Activated CD8-positive, alpha-beta T cell treated with anti-CD3 and anti-CD28 coated beads for 36 hours (primary cell): ENCODE results near the gene ALG2. TPM values are rescaled to one million over a fixed set of nuclear protein-coding genes. Genes with fewer than 3 reads are reported as not detected.

Experiments used
- ATAC-seq: fragments of 200-7000 bp; cut with Tn5 transposase; one replicate; pipeline ENCODE4 v1.10.0; 2021; ENCODE audit warnings: mild to moderate bottlenecking, moderate library complexity
- CTCF ChIA-PET: fragments of 350-600 bp; sonication (Branson Sonifier 250); formaldehyde crosslinking; loops from one replicate; lab custom pipeline; 2021; ENCODE audit warnings: antibody characterized with exemption; lab: Charles Lee
- POLR2A ChIA-PET: fragments of 350-600 bp; sonication (Branson Sonifier 250); formaldehyde crosslinking; loops from one replicate; lab custom pipeline; 2021; ENCODE audit warnings: antibody characterized with exemption; lab: Charles Lee
- DNase-seq: peaks from one replicate; pipeline ENCODE4 v3.0.0-alpha.2; 2020
- H3K27ac Mint-ChIP-seq: one replicate; pipeline ENCODE4 v1.8.0; 2021; ENCODE audit warnings: mild to moderate bottlenecking, mixed read lengths
- H3K27me3 Mint-ChIP-seq: one replicate; pipeline ENCODE4 v1.8.0; 2021; ENCODE audit warnings: mixed read lengths
- H3K36me3 Mint-ChIP-seq: one replicate; pipeline ENCODE4 v1.8.0; 2021; ENCODE audit warnings: low read depth, mixed read lengths
- H3K4me1 Mint-ChIP-seq: one replicate; pipeline ENCODE4 v1.8.0; 2021; ENCODE audit warnings: low read depth, mixed read lengths
- H3K4me3 Mint-ChIP-seq: one replicate; pipeline ENCODE4 v1.8.0; 2021; ENCODE audit warnings: mild to moderate bottlenecking, moderate library complexity, mixed read lengths
- H3K9me3 Mint-ChIP-seq: one replicate; pipeline ENCODE4 v1.8.0; 2021; ENCODE audit warnings: mixed read lengths
- intact Hi-C: fragments of 100-400 bp; cut with micrococcal nuclease; formaldehyde crosslinking; loops from one replicate; pipeline ENCODE4 v1.10.0; 2022
- total RNA-seq, 2 experiments: library from RNA; stranded (reverse); gene quantifications; one replicate each; pipeline ENCODE4 v1.2.3, GENCODE V29; 2021
- TF ChIP-seq, protein P1 (sequence below): fragments of 200-600 bp; IDR thresholded peaks from one replicate; pipeline ENCODE4 v1.8.0; 2022; ENCODE audit warnings: antibody characterized with exemption, mild to moderate bottlenecking

The ALG2 gene
- total RNA-seq, 2 experiments from 2014 or later: 24.1 to 27.0 TPM

DNA sequence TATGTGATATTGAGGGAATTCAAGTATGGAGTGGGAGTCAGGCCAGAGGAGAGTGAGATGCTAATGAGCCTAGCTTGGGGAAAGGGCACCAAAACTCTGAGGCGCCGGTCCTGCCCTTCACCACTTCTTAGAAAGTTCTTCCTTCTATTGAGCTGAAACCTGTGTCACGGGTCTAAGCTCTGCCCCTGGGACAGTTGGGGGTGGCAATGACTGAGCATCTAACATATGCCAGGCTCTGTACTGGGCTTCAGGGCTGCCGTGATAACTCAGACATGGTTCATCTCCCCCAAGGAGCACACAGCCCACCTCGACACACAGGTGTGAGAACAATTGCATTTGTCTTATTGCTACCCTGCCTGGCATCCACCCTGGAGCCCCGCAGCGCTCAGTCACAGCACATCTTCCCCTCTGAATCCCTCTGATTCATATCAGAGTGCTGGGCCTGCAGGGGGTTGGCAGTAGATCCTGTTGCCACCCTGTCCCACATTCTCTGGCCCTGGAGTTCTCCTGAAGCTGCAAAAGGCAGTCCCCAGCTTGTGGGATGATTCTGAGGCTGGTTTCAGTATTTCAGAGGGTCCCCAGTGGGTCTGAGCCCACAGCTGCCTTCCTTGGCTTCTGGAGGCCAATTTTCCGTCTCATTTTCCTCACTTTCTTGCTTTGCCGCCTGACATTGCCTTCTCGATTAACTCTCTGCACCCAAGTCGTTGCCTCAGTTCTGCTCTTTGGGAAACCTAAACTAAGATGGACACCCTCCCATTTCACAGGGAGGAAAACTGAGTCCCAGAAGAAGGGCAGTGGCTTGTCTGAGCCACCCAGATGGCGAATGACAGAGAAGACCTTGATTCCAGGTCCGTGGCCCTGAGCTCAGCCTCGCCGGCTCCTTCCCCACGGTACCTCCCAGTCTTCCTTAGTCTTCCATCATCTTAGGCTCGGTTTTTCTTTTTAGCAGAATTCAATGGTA is 42.5 kb downstream of the ALG2 start:
- TF ChIP-seq, protein P1, sequence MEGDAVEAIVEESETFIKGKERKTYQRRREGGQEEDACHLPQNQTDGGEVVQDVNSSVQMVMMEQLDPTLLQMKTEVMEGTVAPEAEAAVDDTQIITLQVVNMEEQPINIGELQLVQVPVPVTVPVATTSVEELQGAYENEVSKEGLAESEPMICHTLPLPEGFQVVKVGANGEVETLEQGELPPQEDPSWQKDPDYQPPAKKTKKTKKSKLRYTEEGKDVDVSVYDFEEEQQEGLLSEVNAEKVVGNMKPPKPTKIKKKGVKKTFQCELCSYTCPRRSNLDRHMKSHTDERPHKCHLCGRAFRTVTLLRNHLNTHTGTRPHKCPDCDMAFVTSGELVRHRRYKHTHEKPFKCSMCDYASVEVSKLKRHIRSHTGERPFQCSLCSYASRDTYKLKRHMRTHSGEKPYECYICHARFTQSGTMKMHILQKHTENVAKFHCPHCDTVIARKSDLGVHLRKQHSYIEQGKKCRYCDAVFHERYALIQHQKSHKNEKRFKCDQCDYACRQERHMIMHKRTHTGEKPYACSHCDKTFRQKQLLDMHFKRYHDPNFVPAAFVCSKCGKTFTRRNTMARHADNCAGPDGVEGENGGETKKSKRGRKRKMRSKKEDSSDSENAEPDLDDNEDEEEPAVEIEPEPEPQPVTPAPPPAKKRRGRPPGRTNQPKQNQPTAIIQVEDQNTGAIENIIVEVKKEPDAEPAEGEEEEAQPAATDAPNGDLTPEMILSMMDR: no peak
- peak; percentile 31 for DNase-seq
- ChIA-PET CTCF (interaction anchor here (1.0 to 1.9 kb wide), 5 partner anchors 12 to 87 kb away, joined by 3 to 6 read pairs (median 4); no protein-coding TSS in a partner anchor), POLR2A (interaction anchor here (0.6 to 1.3 kb wide), 2 partner anchors 14 to 19 kb away, joined by 3 to 4 read pairs; no protein-coding TSS in a partner anchor)
- Mint-ChIP-seq H3K36me3 (no peaks in the 10 kb centered on the region), H3K4me3 (no peak overlapping the region), H3K4me1 (peaks cover 67% of the 10 kb centered on the region), H3K9me3 (no peaks in the 10 kb centered on the region), H3K27me3 (no peaks in the 10 kb centered on the region), H3K27ac (peak overlapping the region; percentile 44)
- ATAC-seq: no peak
- intact Hi-C loops: no loop called here

DNA sequence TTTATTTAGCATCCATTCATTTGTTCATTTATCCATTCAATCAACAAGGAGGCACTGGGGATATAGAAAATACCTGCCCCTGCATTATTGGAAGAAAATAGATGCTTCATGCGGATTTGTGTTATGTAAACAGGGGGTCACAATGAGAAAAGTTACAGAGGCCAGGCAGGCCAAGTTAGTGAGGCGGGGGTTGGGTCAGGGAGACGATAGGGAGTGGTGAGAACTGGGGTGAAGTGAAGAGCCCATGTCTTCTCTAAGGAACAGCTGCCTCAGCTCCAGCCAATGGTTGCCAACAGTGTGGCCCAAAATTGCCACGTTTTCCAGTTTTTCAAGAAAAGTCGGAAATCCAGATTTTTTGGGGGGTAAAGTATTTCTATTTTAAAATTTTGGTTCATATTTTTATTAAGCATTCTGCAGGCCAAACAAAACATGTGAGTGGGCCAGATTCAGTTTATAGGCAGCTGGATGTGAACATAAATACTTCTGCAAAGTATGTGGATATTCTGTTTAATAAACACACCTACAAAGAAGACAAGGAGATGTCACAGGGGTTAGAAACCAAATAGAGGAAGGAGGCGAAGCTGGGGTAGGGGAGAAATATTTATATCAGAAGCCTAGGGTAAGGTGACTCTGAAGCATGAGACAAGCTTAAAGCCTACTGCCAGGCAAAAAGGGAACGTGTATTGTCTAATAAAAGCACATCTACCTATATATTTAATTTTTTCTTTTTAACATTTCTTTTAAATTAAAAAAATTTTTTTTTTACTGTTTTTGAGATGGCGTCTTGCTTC is 44.0 kb downstream of the ALG2 start:
- ATAC-seq (no peak), DNase-seq (no peak)
- peaks cover 66% of the 10 kb centered on the region for H3K4me1 Mint-ChIP-seq
- ChIA-PET CTCF (interaction anchor here (1.0 to 1.9 kb wide), 4 partner anchors 11 to 54 kb away, joined by 3 to 6 read pairs (median 4); no protein-coding TSS in a partner anchor), POLR2A (interaction anchor here (1.1 kb wide), 1 partner anchor 17 kb away, joined by 3 read pairs; no protein-coding TSS in a partner anchor)
- no peak overlapping the region for H3K27ac Mint-ChIP-seq
- no peaks in the 10 kb centered on the region for H3K9me3 Mint-ChIP-seq
- H3K27me3 Mint-ChIP-seq: no peaks in the 10 kb centered on the region
- no peak overlapping the region for H3K4me3 Mint-ChIP-seq
- TF ChIP-seq, protein P1: no peak
- no peaks in the 10 kb centered on the region for H3K36me3 Mint-ChIP-seq
- intact Hi-C loops: no loop called here

DNA sequence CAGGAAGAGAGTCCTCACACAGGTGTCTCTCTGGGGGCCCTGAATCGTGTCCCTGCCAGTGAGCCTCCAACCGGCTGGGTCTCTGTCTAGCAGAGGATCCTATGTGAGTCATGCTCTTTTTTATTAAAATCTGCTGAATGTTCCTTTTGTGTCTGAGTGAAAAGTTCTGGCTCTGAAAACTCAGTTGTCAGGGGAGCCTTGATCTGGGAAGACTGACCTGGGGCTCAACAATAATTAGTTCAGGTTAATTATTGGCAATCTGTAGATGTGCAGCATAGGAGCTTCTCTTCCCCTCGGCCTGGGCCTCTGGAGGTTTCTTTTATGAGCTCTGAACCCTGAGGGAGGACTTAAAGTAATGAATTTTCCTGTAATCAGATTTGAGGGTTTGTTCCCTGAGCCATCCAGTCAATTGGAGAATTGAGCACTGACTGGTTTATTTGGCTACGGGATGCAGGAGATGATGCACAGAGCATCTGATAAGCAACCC is 45.2 kb downstream of the ALG2 start:
- Mint-ChIP-seq H3K4me3 (no peak overlapping the region), H3K27ac (no peak overlapping the region), H3K4me1 (peaks cover 55% of the 10 kb centered on the region), H3K36me3 (no peaks in the 10 kb centered on the region), H3K9me3 (no peaks in the 10 kb centered on the region), H3K27me3 (no peaks in the 10 kb centered on the region)
- ChIA-PET CTCF (interaction anchor here (1.0 to 5.4 kb wide), 5 partner anchors 9 to 570 kb away, joined by 3 to 40 read pairs (median 5); no protein-coding TSS in a partner anchor), POLR2A (no interaction called here)
- TF ChIP-seq, protein P1: no peak
- intact Hi-C loops: no loop called here
- DNase-seq (no peak), ATAC-seq (no peak)

DNA sequence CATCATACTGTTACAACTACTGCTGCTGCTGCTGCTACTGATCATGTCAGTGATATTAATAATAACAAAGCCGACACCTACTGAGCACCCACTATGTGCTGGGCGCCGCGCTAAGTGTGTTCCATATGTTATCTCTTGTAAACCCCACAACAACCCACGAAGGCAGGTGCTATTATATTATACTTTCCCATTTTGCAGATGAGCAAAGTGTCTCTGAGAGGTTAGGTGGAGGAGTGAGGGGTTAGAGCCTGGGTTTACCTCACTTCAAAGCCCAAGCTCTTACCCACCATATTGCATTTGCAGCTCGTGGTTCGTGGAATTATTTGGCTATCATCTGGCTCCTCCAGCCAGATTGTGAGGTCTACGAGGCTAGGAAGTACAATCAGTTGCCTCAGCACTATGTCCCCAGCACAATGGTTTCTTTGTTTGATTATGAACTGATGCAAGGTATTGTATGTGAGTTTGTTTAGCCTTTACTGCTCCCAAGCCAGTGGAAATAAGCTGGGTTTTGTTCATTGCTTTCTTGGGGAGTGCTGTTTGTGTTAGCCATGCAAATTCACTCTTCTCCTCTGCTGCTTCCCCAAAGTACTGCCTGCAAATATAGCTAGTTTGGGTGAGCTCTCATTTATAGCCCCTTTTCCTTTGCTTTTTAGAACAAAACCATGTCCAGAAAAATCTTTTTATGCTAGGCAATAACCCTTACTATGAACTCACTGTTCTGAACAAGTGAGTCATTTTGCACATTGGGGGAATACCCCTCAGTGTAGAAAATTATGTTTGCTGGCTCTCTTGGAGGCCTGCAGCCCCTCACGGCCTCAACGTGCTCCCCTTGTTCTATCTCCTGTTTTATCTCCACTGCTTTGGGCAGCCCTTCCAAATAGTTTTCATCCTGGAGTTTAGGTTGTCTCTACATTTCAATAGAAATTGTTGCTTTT is 47.9 kb downstream of the ALG2 start:
- Mint-ChIP-seq H3K4me3 (no peak overlapping the region), H3K4me1 (peaks cover 30% of the 10 kb centered on the region), H3K27ac (peak overlapping the region; percentile 50), H3K27me3 (no peaks in the 10 kb centered on the region), H3K36me3 (no peaks in the 10 kb centered on the region), H3K9me3 (no peaks in the 10 kb centered on the region)
- ATAC-seq: peak; percentile 83
- DNase-seq: peak; percentile 32
- CTCF ChIA-PET: interaction anchor here (1.2 to 5.4 kb wide), 5 partner anchors 10 to 843 kb away, joined by 3 to 40 read pairs (median 4); no protein-coding TSS in a partner anchor
- TF ChIP-seq, protein P1: no peak
- intact Hi-C loops: no loop called here
- POLR2A ChIA-PET: interaction anchor here (1.3 to 2.5 kb wide), 2 partner anchors 8 to 9 kb away, joined by 4 to 10 read pairs; no protein-coding TSS in a partner anchor
